ENCODE results near the gene PLAC9.

PLAC9 gene

DNA sequence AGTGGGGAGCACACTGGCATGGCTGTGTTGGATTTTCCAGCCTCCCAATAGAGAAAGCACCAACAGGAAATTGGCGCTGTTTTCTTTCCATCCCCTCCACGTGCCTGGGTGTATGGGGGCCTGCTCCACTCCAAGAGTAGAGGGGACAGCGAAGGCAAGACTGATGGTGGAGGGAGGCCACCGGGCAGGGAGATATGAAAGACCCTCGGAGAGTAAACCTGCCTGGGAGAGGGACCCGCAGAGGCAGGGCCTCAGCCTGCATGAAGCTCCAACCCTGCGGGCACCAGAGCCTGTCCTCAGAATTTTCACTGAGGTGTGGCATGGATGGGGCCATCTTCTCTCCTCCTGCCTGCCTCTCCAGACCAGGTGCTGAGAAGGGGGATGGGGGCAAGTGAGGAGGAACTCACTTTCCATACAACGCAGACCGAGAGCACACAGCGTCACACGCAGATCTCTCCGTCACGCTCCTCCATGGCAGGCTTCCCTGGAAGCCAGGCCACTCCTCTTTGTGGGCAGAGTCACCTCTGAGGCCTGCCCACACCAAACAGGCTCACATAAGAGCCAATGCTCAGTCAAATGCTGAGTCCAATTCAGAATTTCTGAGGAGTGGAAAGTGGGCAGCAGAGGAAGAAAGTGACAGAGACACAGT, 54.0 kb downstream of the PLAC9 start:
- peak; percentile 39 for DNase-seq

DNA sequence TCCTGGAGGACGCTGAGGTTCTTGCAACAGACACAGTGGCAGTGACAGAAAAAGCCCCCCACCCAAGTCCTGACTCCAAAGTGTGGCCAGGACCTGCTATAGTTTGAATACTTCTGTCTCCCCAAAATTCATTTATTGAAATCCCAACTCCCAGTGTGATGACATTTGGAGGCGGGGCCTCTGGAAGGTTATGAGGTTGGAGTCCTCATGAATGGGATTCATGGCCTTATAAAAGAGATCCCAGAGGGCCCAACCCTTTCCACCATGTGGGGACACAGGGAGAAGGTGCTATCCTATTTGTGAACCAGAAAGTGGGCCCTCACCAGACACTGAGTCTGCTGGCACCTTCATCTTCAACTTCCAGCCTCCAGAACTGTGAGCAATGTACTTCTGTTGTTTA, 54.5 kb downstream of the PLAC9 start:
- no peak for DNase-seq

DNA sequence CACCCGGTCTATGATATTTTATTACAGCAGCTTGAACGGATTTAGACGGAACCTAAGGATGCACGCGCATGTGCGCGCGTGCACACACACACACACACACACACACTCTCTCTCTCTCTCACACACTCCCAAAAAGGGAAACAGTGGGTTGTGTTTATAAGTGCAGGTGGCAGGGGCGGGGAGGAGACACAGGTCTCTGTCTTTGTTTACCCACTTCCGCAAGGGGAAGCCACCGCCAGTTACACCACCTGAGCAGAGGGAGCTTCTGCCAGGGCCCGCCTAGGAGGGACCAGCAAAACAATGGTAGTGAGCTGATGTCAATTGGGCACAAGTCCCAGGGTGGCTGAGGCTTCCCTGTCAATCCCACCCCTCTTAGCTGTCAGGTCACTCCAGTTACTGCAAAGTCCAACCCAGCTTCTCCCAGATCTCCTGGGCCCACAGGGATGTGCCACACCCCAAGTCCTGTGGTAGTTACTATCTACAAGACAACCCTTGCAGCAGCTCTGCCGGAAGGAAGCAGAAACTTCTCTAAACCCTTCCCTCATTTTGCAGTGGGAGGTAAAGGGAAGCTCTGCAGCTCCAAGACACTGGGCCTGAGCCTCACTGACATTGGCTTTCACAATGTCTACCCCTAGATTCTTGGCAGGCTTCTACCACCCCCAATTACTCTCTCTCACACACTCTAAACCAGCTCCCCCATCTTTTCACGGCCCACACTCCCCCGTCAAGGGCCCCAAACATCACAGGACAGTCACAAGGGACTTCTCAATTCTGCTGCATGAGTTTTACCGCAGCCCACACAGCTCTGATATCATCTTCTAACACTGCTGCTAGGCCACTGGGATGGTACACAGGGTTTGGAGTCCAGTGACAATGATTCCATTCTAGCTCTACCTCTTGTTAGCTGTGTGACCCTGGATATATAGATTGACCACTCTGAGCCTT, 55.2 kb downstream of the PLAC9 start:
- DNase-seq: peak; percentile 87

DNA sequence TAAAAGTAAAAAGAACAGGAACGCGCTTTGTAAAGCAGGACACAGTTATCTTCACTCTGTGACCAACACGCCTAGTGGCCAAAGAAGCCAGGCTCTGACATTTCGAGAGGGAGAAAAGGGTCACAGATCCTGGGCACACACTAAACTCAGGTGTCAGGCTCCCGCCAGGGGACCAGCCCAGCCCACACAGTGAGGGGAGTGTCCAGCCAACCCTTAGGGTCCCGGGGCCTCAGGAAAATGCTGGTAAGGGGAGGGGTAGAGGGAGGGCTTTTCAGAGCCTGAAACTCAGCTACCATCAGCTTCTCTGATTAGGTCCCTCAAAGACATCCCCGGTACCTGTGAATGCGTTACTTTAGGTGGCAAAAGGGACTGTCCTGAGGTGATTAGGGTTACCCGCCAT, 56.2 kb downstream of the PLAC9 start:
- no peak for DNase-seq

DNA sequence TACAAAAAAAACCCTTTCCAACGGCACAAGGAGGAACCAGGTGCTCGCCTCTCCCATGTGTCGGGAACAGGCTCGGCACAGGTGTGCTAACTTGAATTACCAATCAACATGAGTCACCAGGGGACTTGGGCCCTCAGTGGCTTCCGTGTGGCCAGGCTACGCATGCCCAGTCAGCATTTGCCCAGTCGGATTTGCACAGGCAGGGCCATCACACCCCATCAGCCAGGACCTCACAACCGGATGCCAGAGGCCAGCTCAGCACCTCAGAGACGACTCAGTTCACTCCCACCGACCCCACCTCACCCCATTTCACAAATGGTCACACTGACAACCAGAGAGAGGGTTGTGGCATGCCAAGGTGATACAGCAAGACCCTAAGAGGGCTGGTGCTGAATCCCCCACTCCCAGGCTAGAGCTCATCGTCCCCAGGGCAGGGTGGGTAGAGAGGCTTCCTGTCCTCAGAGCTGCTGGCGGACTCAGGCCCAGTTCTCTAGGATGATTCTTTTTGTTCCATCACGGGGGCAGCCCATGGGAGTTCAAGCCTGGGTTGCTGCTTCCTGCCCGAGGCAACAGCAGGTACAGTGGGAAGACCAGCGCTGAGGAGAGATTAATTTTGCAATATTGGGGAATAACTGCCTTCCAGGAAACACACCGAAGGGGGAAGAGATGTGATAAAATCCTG, 59.2 kb downstream of the PLAC9 start:
- DNase-seq: peak; percentile 98

GRCh38 chr10:80192553-80192952, 60.0 kb downstream of the PLAC9 start:
- DNase-seq: no peak

GRCh38 chr10:80194373-80195045, 62.0 kb downstream of the PLAC9 start:
- no peak for DNase-seq

All from DMS53 (cell line).